Measurements from ENCODE around the gene TENM3.

- no peak for TF ChIP-seq CTCF (IDR thresholded peaks at IDR 0.05)
- no peak for TF ChIP-seq POLR2A (IDR thresholded peaks at IDR 0.05)
Observed at GRCh38 chr4:182825786-182826185, 582.6 kb downstream of the TENM3 start.

All from lower leg skin (tissue), 3 donors.